HG03457 (cell line): ENCODE data around the gene EMP3.

ENCODE experiments used
- ATAC-seq: cut with Tn5 transposase; IDR thresholded peaks from one replicate; pipeline ENCODE4 v1.9.1; 2021; ENCODE audit warnings: moderate number of reproducible peaks; ENCODE audit not compliant: unreplicated experiment

The EMP3 gene

GRCh38 chr19:48344892-48345291 lies 19.5 kb downstream of the EMP3 start:
- no peak for ATAC-seq

GRCh38 chr19:48346191-48346590 lies 20.8 kb downstream of the EMP3 start:
- ATAC-seq, result no peak

GRCh38 chr19:48348045-48348444 lies 22.7 kb downstream of the EMP3 start:
- ATAC-seq, result no peak

GRCh38 chr19:48348737-48349136 lies 23.4 kb downstream of the EMP3 start:
- ATAC-seq, result no peak

GRCh38 chr19:48350856-48351255 lies 25.5 kb downstream of the EMP3 start:
- ATAC-seq, result no peak

- ATAC-seq, result no peak
Measured at GRCh38 chr19:48351341-48351752, 26.0 kb downstream of the EMP3 start.

GRCh38 chr19:48353677-48354076 lies 28.3 kb downstream of the EMP3 start:
- no peak for ATAC-seq

GRCh38 chr19:48354332-48354992 lies 29.1 kb downstream of the EMP3 start:
- no peak for ATAC-seq

GRCh38 chr19:48355365-48355954 lies 30.1 kb downstream of the EMP3 start:
- ATAC-seq, result no peak

GRCh38 chr19:48359123-48359522 lies 33.8 kb downstream of the EMP3 start:
- no peak for ATAC-seq

- no peak for ATAC-seq
Measured at GRCh38 chr19:48361912-48362311, 36.6 kb downstream of the EMP3 start.

- peak; percentile 31 for ATAC-seq
Measured at GRCh38 chr19:48362716-48363499, 37.6 kb downstream of the EMP3 start.

- ATAC-seq, result no peak
Measured at GRCh38 chr19:48363500-48363809, 38.1 kb downstream of the EMP3 start.

GRCh38 chr19:48363810-48364597 lies 38.7 kb downstream of the EMP3 start, which contains the start of the genes SYNGR4 and TMEM143:
Gene SYNGR4, plus strand, starts transcription at chr19:48364367. Its CDS starts 1,476 bp downstream, at chr19:48365843.
Gene TMEM143, minus strand, starts transcription at chr19:48363940. Its CDS starts 20 bp downstream, at chr19:48363920.
- peak; percentile 67 for ATAC-seq

- no peak for ATAC-seq
Measured at GRCh38 chr19:48364598-48365348, 39.4 kb downstream of the EMP3 start.

GRCh38 chr19:48365602-48366001 lies 40.2 kb downstream of the EMP3 start:
- no peak for ATAC-seq

GRCh38 chr19:48367855-48368254 lies 42.5 kb downstream of the EMP3 start:
- ATAC-seq, result no peak

GRCh38 chr19:48368936-48369335 lies 43.6 kb downstream of the EMP3 start:
- no peak for ATAC-seq

- ATAC-seq, result no peak
Measured at GRCh38 chr19:48370955-48371354, 45.6 kb downstream of the EMP3 start.

- ATAC-seq, result no peak
Measured at GRCh38 chr19:48371367-48371766, 46.0 kb downstream of the EMP3 start.
